HEK293 (cell line): ENCODE data around the gene FOXA2.

Experiments used
- CTCF ChIP-seq: fragments of 450-650 bp; formaldehyde crosslinking; IDR thresholded peaks from 2 replicates; pipeline ENCODE4 v1.5.1; 2016; ENCODE audit warnings: missing biosample characterization, missing genetic modification characterization
- GLIS2 ChIP-seq: fragments of 450-650 bp; formaldehyde crosslinking; IDR thresholded peaks from 2 replicates; pipeline ENCODE4 v1.5.1; 2016; ENCODE audit warnings: missing biosample characterization, missing genetic modification characterization
- SETDB1 ChIP-seq: IDR thresholded peaks from one replicate; pipeline ENCODE4 v1.6.1; 2017; ENCODE audit warnings: mild to moderate bottlenecking, low read length, moderate library complexity, mixed read lengths; ENCODE audit not compliant: insufficient read length
- ZBTB17 ChIP-seq: fragments of 450-650 bp; formaldehyde crosslinking; IDR thresholded peaks from 2 replicates; pipeline ENCODE4 v1.5.1; 2016; ENCODE audit warnings: missing biosample characterization, missing genetic modification characterization
- ZNF514 ChIP-seq: fragments of 450-650 bp; formaldehyde crosslinking; IDR thresholded peaks from 2 replicates; pipeline ENCODE4 v1.5.1; 2016; ENCODE audit warnings: missing biosample characterization, missing genetic modification characterization
- ZNF600 ChIP-seq: fragments of 450-650 bp; formaldehyde crosslinking; IDR thresholded peaks from 2 replicates; pipeline ENCODE4 v1.5.1; 2016; ENCODE audit warnings: missing biosample characterization, missing genetic modification characterization

- TF ChIP-seq ZNF600 (tag by site-specific recombination) (no peak), CTCF (no peak), GLIS2 (tag by site-specific recombination) (no peak), ZNF514 (no peak), SETDB1 (no peak), ZBTB17 (no peak)
Measured at GRCh38 chr20:22533823-22534751, 50.3 kb downstream of the FOXA2 start.
